ENCODE data around the gene SLC38A6. TPM values are rescaled to one million over a fixed set of nuclear protein-coding genes. Genes with fewer than 3 reads are reported as not detected.

The SLC38A6 gene
- total and polyA plus RNA-seq, 2 of the 13 experiments (the other 11 are each of a cell fraction or from before 2014, with no cell fraction given) = 6.9 to 22.1 TPM

GRCh38 chr14:61042220-61042619 lies 61.2 kb downstream of the SLC38A6 start:
- Histone ChIP-seq H3K36me3 (replicated peaks in 1 of 2; ENCODE audit: control insufficient read depth in 1 of 2, insufficient read depth in 2 of 2, low read length in 2 of 2) (no peaks in the 10 kb centered on the region), H3K4me2 (ENCODE audit: low read depth, low read length) (0 out of 2 replicates have a peak overlapping the region, but pooled peaks have one; percentile 3), H3K27ac (ENCODE audit: extremely low read length, insufficient read depth, low read length) (no peak overlapping the region), H3K9ac (ENCODE audit: insufficient read depth, low read depth, low read length) (no peak overlapping the region), H3K4me3 (replicated peaks in 1 of 3; ENCODE audit: insufficient read depth in 1 of 3, low read depth in 2 of 3, low read length in 3 of 3) (no peak overlapping the region), H3K9me3 (ENCODE audit: low read length) (no peaks in the 10 kb centered on the region), H3K27me3 (ENCODE audit: control insufficient read depth in 1 of 2, insufficient read depth in 2 of 2, low read length in 2 of 2) (no peaks in the 10 kb centered on the region), H3K79me2 (ENCODE audit: insufficient read depth, low read length) (no peaks in the 10 kb centered on the region), H2AFZ (ENCODE audit: low read length) (no peak overlapping the region), H4K20me1 (ENCODE audit: insufficient read depth, low read length) (no peaks in the 10 kb centered on the region), H3K4me1 (ENCODE audit: insufficient read depth, low read length) (peaks cover 28% of the 10 kb centered on the region)
- ATAC-seq (peak; percentile 91), FAIRE-seq (peak; percentile 54), DNase-seq (ENCODE audit: low spot score) (peak; percentile 83)
- ChIA-PET POLR2A (no interaction called here), CTCF (ENCODE audit: low intra/inter-chr PET ratio, low total read pairs) (no interaction called here)
- intact Hi-C loops (cut with micrococcal nuclease; ENCODE audit: unreplicated experiment) (loop anchor here (1.0 kb wide), 1 partner anchor 61 kb away; no protein-coding TSS in a partner anchor), in situ Hi-C loops (cut with HindIII; ENCODE audit: extremely low pct_ligation_motif_present, low pct_unique_long_range_greater_than_20kb) (loop anchor here (25.0 kb wide), 1 partner anchor 145 kb away; no protein-coding TSS in a partner anchor)
- no TSS peak for BruUV-seq (replicated peaks)
- TF ChIP-seq MEIS1 (CRISPR knock-in tag; IDR thresholded peaks at IDR 0.05; ENCODE audit: borderline replicate concordance) = no peak
- peak; percentile 98 for TF ChIP-seq SOX13 (IDR thresholded peaks at IDR 0.05)
- TF ChIP-seq SOX13 (CRISPR knock-in tag; conservative IDR thresholded peaks at IDR 0.05 in 1 of 2, IDR thresholded peaks at IDR 0.05 in 1 of 2) = peak in 1 of 2 experiments; percentile 100; a peak in 2 of 4 replicates
- TF ChIP-seq NFIC (IDR thresholded peaks at IDR 0.05; ENCODE audit: low read length) = peak; percentile 91; the same call in 1 of the 2 replicates
- TF ChIP-seq ZFYVE20 (CRISPR knock-in tag; IDR thresholded peaks at IDR 0.05; ENCODE audit: borderline replicate concordance, low read depth) = no peak
- no peak for TF ChIP-seq ZNF101 (CRISPR knock-in tag; IDR thresholded peaks at IDR 0.05; ENCODE audit: borderline replicate concordance, low read depth)
- TF ChIP-seq ZFX (CRISPR knock-in tag; IDR thresholded peaks at IDR 0.05; ENCODE audit: low read depth) = no peak
- no peak for TF ChIP-seq MXD1 (CRISPR knock-in tag; IDR thresholded peaks at IDR 0.05)
- peak; percentile 83; the same call in 1 of the 2 replicates for TF ChIP-seq FOXJ3 (CRISPR knock-in tag; IDR thresholded peaks at IDR 0.05; ENCODE audit: borderline replicate concordance)
- peak; percentile 40 for TF ChIP-seq CEBPG (CRISPR knock-in tag; IDR thresholded peaks at IDR 0.05)
- no peak for TF ChIP-seq ZNF768 (CRISPR knock-in tag; IDR thresholded peaks at IDR 0.05)
- no peak for TF ChIP-seq REXO4 (CRISPR knock-in tag; IDR thresholded peaks at IDR 0.05; ENCODE audit: borderline replicate concordance)
- TF ChIP-seq SP140L (CRISPR knock-in tag; IDR thresholded peaks at IDR 0.05; ENCODE audit: borderline replicate concordance) = no peak
- TF ChIP-seq AHDC1 (CRISPR knock-in tag; IDR thresholded peaks at IDR 0.05; ENCODE audit: borderline replicate concordance) = peak; percentile 91; the same call in 1 of the 2 replicates
- peak; percentile 86; the same call in 1 of the 2 replicates for TF ChIP-seq ZBTB20 (CRISPR knock-in tag; IDR thresholded peaks at IDR 0.05; ENCODE audit: borderline replicate concordance, low read depth)
- peak; percentile 17; the same call in 1 of the 2 replicates for TF ChIP-seq POGZ (CRISPR knock-in tag; IDR thresholded peaks at IDR 0.05)
- TF ChIP-seq SMYD3 (CRISPR knock-in tag; IDR thresholded peaks at IDR 0.05) = no peak
- TF ChIP-seq MAZ (IDR thresholded peaks at IDR 0.05; ENCODE audit: borderline replicate concordance, low read depth, low read length) = no peak
- TF ChIP-seq MAZ (CRISPR knock-in tag; IDR thresholded peaks at IDR 0.05; ENCODE audit: low read depth) = no peak
- TF ChIP-seq ZNF772 (CRISPR knock-in tag; IDR thresholded peaks at IDR 0.05) = no peak
- no peak for TF ChIP-seq RBFOX2 (IDR thresholded peaks at IDR 0.05; ENCODE audit: low read depth, low read length)

All from HepG2 (cell line).